ENCODE data around the gene RPS16. TPM values are rescaled to one million over a fixed set of nuclear protein-coding genes. Genes with fewer than 3 reads are reported as not detected.

The RPS16 gene
- total RNA-seq, 1 donor from 2014 or later, result 2,674 TPM

DNA sequence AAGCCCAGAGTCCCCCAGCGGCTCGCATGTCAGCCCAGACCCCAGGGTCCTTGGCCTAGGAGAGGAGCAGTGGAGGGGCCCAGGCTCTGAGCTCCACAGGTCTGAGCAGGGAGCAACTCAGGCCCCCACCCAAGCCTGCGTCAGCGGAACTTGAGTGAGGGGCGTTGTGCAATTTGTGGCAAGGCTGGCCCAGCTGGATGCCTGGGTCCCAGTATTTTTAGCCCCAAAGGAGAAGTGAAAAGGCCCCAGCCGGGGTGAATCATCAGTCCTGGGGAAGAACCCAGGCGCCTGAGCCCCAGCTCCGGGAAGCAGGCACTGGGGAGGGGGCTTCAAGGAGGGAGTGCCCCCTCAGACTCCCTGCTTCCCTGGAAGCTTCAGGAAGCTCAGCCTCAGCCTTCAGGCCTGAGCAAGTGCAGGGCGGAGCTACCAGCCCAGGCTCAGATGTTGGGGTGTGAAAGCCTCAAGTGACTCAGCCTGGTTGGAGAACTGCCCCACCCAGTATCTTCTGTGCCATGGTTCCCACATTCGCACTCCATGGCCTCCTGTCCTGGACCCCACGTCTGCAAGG, 37.4 kb downstream of the RPS16 start:
- Mint-ChIP-seq H3K4me1 (ENCODE audit: low read depth) (peaks cover 48% of the 10 kb centered on the region), H3K27me3 (ENCODE audit: low read depth) (no peaks in the 10 kb centered on the region), H3K4me3 (ENCODE audit: low read depth) (peak overlapping the region; percentile 46), H3K9me3 (no peaks in the 10 kb centered on the region), H3K27ac (peak overlapping the region; percentile 83), H3K36me3 (ENCODE audit: low read depth) (peaks cover 34% of the 10 kb centered on the region)
- intact Hi-C loops (cut with micrococcal nuclease), result loop anchor here (5.0 kb wide), 1 partner anchor 134 kb away; the partner anchor contains the start of gene EID2B
- no peak for DNase-seq (ENCODE audit: low spot score)

DNA sequence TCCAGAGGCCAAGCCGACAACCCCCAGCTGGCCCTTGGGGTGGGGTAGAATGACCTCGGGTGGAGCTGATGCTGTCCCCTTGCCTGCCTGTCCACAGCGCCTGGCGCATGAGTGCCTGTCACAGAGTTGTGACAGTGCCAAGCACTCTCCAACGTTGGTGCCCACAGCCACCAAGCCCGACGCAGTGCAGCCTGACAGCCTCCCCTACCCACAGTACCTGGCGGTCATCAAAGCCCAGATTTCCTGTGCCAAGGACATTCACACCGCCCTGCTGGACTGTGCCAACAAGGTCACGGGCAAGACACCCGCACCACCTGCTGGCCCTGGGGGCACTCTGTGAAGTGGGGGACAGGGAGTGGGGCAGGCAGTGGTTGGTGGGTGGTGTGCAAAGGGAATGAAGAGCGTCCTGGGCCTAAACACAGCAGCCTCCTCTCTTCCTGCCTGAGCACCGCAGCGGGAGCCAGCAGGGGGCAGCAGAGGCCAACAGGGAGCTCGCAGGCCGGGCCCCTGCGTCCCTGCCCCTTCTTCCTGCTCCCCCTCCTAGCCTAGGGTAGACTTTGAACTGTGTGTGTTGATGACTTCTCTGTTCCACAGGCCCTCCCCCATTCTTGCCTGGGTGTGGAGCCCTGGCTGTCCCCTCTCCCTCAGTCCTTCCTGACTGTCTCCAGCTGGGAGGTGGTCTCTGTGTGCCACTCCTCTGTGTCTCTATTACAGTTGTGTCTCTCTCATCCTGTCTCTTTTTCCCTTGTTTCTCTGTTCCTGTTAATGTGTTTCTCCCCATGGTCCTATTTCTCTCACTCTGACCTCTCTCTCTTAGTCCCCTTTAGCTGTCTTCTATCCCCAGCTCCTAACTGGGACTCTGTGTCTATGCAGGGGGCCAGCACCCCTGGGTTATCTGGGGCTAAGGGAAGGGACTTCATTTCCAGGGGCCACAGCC, 38.1 kb downstream of the RPS16 start:
- Mint-ChIP-seq H3K27ac (peak overlapping the region; percentile 83), H3K9me3 (no peaks in the 10 kb centered on the region), H3K36me3 (ENCODE audit: low read depth) (peaks cover 36% of the 10 kb centered on the region), H3K4me1 (ENCODE audit: low read depth) (peaks cover 45% of the 10 kb centered on the region), H3K4me3 (ENCODE audit: low read depth) (peak overlapping the region; percentile 46), H3K27me3 (ENCODE audit: low read depth) (no peaks in the 10 kb centered on the region)
- peak; percentile 87 for DNase-seq (ENCODE audit: low spot score)
- intact Hi-C loops (cut with micrococcal nuclease), result loop anchor here (1.0 to 5.0 kb wide), 2 partner anchors 15 to 135 kb away; partner anchors contain the start of genes EID2B and PLEKHG2

DNA sequence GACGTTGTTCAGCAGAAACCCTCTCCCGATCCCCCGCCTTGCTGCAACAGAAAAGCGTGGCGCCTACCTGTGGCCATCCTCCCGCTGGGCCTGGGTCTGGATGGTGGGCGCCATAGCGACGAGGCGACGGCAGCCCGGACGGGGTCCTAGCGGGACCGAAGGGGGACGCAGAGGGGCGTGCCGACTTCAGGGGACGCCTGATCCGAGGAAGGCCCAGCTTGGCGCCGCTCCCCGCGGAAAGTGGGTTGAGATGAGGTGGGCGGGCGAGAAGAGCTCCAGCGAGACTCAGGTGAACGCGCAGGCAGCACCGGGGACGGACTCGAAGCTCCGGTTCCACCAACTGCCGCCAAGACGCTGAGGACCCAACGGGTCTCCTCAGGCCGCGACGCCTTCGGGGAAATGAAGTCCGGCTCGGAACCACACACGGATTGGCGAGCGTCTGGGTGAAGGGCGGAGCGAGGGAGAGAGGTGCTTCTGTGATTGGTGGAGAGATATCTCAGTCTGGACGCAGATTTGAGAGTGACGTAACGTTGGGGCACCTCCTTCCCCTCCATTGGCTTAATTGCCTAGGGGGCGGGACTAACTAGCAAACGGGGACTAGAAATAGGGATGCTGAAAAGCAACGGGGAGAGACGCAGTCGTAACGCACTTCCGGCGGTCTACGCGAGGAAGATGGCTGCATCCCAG, 44.9 kb downstream of the RPS16 start, which contains the start of the genes MED29 and PAF1:
Gene MED29, plus strand, starts transcription at position 628 of the 687 bp plus-strand sequence. Its CDS starts 45 bp downstream, at position 673.
Gene PAF1, minus strand, starts transcription at position 356 of the 687 bp plus-strand sequence. Its CDS starts 242 bp downstream, at position 114.
- H3K4me3 Mint-ChIP-seq (ENCODE audit: low read depth), result peak within 1 kb of the TSS; percentile 98
- peak within 1 kb of the TSS; percentile 96 for H3K27ac Mint-ChIP-seq
- peak; percentile 97 for DNase-seq (ENCODE audit: low spot score)
- no peaks in the 10 kb centered on the region for H3K9me3 Mint-ChIP-seq
- H3K27me3 Mint-ChIP-seq (ENCODE audit: low read depth), result no peaks in the 10 kb centered on the region
- H3K36me3 Mint-ChIP-seq (ENCODE audit: low read depth), result peaks cover 50% of the 10 kb centered on the region
- peaks cover 22% of the 10 kb centered on the region for H3K4me1 Mint-ChIP-seq (ENCODE audit: low read depth)
- intact Hi-C loops (cut with micrococcal nuclease), result loop anchor here (1.0 kb wide), 2 partner anchors 21 to 45 kb away; partner anchors contain the start of gene PLEKHG2

DNA sequence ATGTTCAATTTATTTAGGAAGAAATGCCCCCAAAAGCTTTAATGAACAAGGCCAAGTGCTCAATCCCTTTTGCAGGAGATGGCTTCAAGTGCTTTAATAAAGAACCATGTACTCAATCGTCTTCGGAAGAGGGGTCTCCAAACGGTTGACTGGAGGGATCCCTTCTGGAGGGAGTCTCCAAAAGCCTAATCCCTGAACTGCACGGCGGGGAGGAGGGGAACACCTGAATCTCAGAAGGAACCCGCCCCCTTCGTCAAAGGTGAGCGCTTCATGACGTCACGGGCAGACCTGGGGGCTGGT, 45.3 kb downstream of the RPS16 start:
- intact Hi-C loops (cut with micrococcal nuclease), result no loop called here
- peaks cover 22% of the 10 kb centered on the region for H3K4me1 Mint-ChIP-seq (ENCODE audit: low read depth)
- H3K36me3 Mint-ChIP-seq (ENCODE audit: low read depth), result peaks cover 49% of the 10 kb centered on the region
- H3K9me3 Mint-ChIP-seq, result no peaks in the 10 kb centered on the region
- no peak for DNase-seq (ENCODE audit: low spot score)
- peak overlapping the region; percentile 96 for H3K27ac Mint-ChIP-seq
- H3K27me3 Mint-ChIP-seq (ENCODE audit: low read depth), result no peaks in the 10 kb centered on the region
- peak overlapping the region; percentile 98 for H3K4me3 Mint-ChIP-seq (ENCODE audit: low read depth)

DNA sequence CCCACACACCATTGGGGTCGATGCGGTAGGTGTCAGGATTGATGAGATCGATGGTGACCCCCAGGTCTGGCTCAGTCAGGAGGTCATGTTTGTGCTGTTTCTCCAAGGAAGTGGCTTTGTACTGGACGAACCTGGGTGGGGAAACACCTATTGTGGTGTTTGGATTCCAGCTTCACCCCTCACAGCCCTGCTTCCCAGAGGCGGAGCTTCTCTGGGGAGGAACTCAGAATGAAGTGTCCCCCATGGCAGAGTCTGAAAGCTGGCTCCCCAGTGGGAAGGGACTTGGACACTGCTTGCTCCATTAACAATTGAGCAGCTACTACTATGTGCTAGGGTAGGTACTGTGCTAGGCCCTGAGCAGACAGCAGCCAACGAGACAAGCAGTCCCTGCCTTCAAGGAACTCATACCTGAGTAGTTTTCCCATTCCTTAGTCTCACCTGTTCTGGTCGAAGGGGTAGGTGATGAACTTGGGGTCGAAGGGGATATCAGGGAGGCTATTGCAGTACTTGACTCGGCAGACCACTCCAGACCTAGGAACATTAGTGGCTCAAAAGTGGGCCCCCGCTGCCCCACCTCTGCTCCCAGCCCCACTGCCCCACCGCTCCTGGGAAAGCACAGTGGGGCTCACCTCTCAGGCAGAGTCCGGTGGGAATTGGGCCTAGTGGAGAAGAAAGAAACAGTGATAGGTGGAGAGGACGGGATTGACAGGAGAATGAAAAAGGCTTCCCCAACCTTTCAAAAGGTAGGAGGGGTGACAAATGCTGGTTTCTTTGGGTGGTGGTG, 45.9 kb downstream of the RPS16 start:
- Mint-ChIP-seq H3K27ac (peak overlapping the region; percentile 96), H3K9me3 (no peaks in the 10 kb centered on the region), H3K4me3 (ENCODE audit: low read depth) (peak overlapping the region; percentile 98), H3K4me1 (ENCODE audit: low read depth) (peaks cover 18% of the 10 kb centered on the region), H3K27me3 (ENCODE audit: low read depth) (no peaks in the 10 kb centered on the region), H3K36me3 (ENCODE audit: low read depth) (peaks cover 47% of the 10 kb centered on the region)
- intact Hi-C loops (cut with micrococcal nuclease), result no loop called here
- DNase-seq (ENCODE audit: low spot score), result no peak

DNA sequence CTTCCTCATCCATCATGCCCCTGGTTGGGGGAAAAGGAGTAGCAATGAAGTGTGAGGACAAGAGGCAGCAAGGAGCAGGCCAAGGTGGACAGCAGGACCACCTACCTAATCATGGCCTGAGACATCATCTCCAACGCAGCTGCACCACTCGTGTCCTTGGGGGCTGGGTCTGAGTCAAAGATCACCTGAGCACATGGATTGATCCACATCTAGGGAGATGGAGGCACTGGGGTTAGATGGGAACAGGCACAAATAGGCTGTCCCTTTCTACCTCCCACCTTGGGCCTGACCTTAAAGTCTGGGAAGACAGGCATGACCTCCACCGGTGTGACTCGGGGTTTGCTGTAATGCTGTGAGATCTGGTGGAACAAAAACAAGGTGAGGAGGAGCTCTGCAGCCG, 47.1 kb downstream of the RPS16 start:
- intact Hi-C loops (cut with micrococcal nuclease), result no loop called here
- H3K36me3 Mint-ChIP-seq (ENCODE audit: low read depth), result peaks cover 49% of the 10 kb centered on the region
- peak overlapping the region; percentile 37 for H3K4me3 Mint-ChIP-seq (ENCODE audit: low read depth)
- peaks cover 18% of the 10 kb centered on the region for H3K4me1 Mint-ChIP-seq (ENCODE audit: low read depth)
- no peak for DNase-seq (ENCODE audit: low spot score)
- H3K27me3 Mint-ChIP-seq (ENCODE audit: low read depth), result no peaks in the 10 kb centered on the region
- peak overlapping the region; percentile 56 for H3K27ac Mint-ChIP-seq
- no peaks in the 10 kb centered on the region for H3K9me3 Mint-ChIP-seq

DNA sequence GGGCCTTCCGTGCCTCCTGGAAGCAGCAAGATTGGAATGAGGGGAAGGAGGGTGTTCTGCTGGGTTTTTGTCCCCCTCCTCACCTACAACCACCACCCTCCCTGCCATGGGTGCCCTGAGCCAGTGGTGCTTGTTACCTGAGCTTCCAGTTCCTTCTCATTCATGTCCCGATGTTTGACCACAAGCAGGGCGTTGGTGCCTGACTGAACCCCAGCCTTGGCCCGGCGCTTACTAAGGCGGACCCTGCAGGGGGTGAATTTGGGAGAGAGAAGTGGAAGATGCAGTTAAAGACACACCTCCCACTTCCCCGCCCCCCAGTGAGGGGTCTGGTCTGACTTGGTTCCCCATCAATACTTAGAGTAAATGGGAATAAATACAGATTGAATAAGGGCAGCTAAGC, 49.2 kb downstream of the RPS16 start:
- H3K4me3 Mint-ChIP-seq (ENCODE audit: low read depth), result no peak overlapping the region
- peaks cover 59% of the 10 kb centered on the region for H3K36me3 Mint-ChIP-seq (ENCODE audit: low read depth)
- intact Hi-C loops (cut with micrococcal nuclease), result no loop called here
- no peak overlapping the region for H3K27ac Mint-ChIP-seq
- DNase-seq (ENCODE audit: low spot score), result no peak
- H3K9me3 Mint-ChIP-seq, result no peaks in the 10 kb centered on the region
- H3K27me3 Mint-ChIP-seq (ENCODE audit: low read depth), result no peaks in the 10 kb centered on the region
- peaks cover 13% of the 10 kb centered on the region for H3K4me1 Mint-ChIP-seq (ENCODE audit: low read depth)

DNA sequence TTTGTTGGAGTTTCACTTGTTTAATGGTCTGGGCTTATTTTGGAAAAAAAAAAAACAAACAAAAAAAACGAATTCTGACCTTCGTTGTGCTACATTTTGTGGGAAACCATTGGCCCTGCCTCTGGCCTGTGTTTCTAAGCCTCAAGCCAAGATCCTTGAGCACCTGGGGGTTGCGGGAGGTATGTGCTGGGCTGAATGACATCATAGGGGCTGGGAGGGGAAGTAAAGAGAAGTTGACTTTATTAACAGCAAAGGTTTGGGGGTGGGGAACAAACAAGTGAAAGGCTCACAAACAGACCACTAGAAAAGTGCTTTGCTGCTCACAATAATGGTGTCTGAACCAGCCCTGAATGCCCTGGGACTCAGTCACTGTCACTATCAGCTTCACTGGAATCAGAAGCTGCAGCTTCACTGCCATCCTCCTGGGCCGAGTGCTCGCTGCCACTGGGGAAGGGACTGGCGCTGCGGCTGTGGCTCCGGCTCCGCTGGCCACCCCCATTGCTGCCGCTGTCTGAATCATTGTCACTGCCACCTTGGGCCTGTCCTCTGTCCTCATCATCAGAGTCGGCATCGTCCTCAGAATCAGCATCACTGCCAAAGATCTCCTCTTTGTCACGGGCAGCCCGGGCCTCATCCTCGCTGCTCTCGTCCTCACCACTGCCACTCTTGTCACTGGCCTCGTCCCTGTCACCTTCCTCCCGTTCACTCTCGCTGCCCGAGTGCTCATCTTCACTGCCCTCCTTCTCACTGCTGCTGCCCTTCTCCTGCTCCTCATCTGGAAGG, 49.9 kb downstream of the RPS16 start:
- H3K36me3 Mint-ChIP-seq (ENCODE audit: low read depth), result peaks cover 61% of the 10 kb centered on the region
- DNase-seq (ENCODE audit: low spot score), result no peak
- intact Hi-C loops (cut with micrococcal nuclease), result no loop called here
- no peaks in the 10 kb centered on the region for H3K27me3 Mint-ChIP-seq (ENCODE audit: low read depth)
- no peak overlapping the region for H3K27ac Mint-ChIP-seq
- H3K9me3 Mint-ChIP-seq, result no peaks in the 10 kb centered on the region
- no peak overlapping the region for H3K4me3 Mint-ChIP-seq (ENCODE audit: low read depth)
- peaks cover 9% of the 10 kb centered on the region for H3K4me1 Mint-ChIP-seq (ENCODE audit: low read depth)

DNA sequence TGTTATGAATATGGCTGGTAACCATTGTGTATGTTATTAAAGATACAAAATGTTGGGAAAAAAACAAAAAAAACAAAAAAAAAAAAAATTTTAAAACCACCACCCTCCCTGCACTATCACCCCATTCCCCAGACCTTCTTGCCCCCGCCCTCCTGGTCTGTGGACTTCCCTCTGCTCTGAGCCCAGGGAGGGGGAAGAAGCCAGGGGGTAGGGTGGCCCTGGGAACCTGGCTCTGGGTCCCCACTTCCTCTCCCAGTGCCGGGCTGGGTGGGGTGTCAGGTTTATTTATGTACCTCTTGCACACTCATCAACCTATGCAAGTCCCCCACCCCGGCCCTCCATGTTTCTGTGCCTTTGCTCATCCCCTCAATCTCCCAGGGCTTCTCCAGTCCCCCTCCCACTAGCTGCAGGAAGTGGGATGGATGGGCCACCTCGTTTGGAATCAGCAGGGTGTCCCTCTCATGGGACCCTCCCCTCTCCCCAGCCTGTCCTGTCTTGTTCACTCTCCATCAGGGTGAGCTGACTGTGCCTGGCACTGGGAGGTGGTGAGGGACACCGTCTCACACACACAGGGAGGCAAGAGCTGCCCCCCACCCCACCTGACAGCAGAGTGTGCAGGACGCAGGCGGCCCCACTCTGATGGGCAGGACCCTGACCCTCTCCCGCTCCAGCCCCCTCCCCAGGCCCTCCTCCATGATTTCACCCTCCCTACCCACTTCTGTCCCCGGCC, 50.7 kb downstream of the RPS16 start:
- H3K9me3 Mint-ChIP-seq, result no peaks in the 10 kb centered on the region
- H3K4me3 Mint-ChIP-seq (ENCODE audit: low read depth), result no peak overlapping the region
- H3K27me3 Mint-ChIP-seq (ENCODE audit: low read depth), result no peaks in the 10 kb centered on the region
- peak overlapping the region; percentile 33 for H3K27ac Mint-ChIP-seq
- DNase-seq (ENCODE audit: low spot score), result no peak
- peaks cover 6% of the 10 kb centered on the region for H3K4me1 Mint-ChIP-seq (ENCODE audit: low read depth)
- intact Hi-C loops (cut with micrococcal nuclease), result no loop called here
- H3K36me3 Mint-ChIP-seq (ENCODE audit: low read depth), result peaks cover 66% of the 10 kb centered on the region
